ENCODE measurements around the gene KDM3B. TPM values are rescaled to one million over a fixed set of nuclear protein-coding genes. Genes with fewer than 3 reads are reported as not detected.

KDM3B gene
- total RNA-seq, 4 donors from 2014 or later = 64.8 to 89.4 (median 75.6) TPM

DNA sequence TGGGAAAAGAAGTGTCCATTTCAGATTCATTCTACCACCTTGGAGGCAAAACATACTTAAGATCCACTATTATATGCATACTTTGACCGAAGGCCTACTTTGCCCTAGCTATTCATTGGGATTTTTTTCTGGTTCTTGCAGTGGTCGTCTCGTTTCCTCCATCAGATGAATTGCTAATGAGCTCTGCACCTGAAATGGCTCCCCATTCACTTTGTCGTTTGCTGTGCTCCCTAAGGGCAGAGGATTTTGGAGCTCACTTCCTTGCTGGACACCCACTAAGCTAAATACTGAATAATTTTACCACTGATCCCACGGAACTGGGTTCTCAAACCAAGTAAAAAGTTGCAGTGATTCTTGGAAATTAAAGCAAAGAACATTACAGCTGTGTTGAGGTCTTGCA is 1.9 kb downstream of the KDM3B start:
- TF ChIP-seq, protein P1, sequence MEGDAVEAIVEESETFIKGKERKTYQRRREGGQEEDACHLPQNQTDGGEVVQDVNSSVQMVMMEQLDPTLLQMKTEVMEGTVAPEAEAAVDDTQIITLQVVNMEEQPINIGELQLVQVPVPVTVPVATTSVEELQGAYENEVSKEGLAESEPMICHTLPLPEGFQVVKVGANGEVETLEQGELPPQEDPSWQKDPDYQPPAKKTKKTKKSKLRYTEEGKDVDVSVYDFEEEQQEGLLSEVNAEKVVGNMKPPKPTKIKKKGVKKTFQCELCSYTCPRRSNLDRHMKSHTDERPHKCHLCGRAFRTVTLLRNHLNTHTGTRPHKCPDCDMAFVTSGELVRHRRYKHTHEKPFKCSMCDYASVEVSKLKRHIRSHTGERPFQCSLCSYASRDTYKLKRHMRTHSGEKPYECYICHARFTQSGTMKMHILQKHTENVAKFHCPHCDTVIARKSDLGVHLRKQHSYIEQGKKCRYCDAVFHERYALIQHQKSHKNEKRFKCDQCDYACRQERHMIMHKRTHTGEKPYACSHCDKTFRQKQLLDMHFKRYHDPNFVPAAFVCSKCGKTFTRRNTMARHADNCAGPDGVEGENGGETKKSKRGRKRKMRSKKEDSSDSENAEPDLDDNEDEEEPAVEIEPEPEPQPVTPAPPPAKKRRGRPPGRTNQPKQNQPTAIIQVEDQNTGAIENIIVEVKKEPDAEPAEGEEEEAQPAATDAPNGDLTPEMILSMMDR (IDR thresholded peaks at IDR 0.05) = no peak
- no peak for TF ChIP-seq POLR2A (IDR thresholded peaks at IDR 0.05)
- H3K4me1 ChIP-seq = peaks cover 21 to 25% of the 10 kb centered on the region in 2 donors
- intact Hi-C loops (cut with DNase I) = no loop called here
- H3K36me3 ChIP-seq = no peaks in the 10 kb centered on the region
- no peaks in the 10 kb centered on the region for H3K27me3 ChIP-seq
- H3K27ac ChIP-seq = peak overlapping the region in 1 of 3 donors; percentile 96
- peak overlapping the region in 1 of 3 donors; percentile 96 for H3K4me3 ChIP-seq (replicated peaks in 1 of 3)
- DNase-seq = no peak
- 20 to 28% methylated on average over 5 of the region's 5 CpGs for WGBS, 2 donors
- H3K9me3 ChIP-seq = no peaks in the 10 kb centered on the region

DNA sequence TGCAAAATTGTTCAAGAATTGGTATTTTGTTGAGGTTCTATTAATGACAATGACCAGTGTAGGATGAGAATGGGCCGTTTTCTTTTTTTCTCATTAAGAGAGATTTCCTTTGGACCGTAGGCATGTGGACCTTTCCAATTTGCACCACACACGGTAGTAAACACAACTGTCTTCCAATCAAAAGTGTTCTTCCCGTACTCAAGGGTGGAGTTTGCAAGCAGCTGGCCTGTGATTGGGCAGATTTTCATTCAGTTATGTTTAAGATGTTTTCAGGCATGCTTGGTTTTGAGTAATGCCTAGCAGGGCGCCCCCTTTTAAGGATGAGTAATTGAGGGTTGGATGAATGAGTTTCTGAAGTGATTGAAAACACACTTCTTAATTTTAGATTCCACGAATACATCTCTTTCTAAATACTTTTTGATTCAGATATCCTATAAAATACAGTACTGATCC is 2.5 kb downstream of the KDM3B start:
- Histone ChIP-seq H3K27ac (no peak overlapping the region), H3K27me3 (no peaks in the 10 kb centered on the region), H3K4me3 (replicated peaks in 1 of 3) (no peak overlapping the region), H3K36me3 (no peaks in the 10 kb centered on the region), H3K9me3 (no peaks in the 10 kb centered on the region), H3K4me1 (peaks cover 21 to 25% of the 10 kb centered on the region in 2 donors)
- intact Hi-C loops (cut with DNase I) = no loop called here
- peak; percentile 35 to 48 for DNase-seq
- WGBS, 2 donors = 19 to 23% methylated on average over 6 of the region's 6 CpGs
- TF ChIP-seq, protein P1 (IDR thresholded peaks at IDR 0.05) = no peak

DNA sequence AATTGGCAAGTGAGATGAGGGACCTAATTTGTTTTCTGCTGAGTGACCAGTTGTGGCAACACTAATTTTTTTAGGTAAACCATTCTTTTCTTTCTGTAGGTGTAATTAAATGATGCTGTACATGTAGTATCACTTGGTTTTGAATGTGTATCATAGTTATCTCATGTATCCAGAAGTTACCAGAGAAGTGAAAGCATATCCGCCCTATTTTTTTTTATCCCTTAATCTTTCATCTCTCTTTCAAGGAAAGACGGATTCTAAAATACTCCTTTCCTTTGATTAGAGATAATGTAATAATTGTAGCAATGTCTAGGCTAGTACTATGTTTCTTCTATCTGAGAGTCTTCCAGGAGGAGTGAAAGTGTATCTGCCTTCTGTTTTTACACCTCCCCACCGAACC is 7.1 kb downstream of the KDM3B start:
- Histone ChIP-seq H3K9me3 (no peaks in the 10 kb centered on the region), H3K36me3 (no peaks in the 10 kb centered on the region), H3K27ac (no peak overlapping the region), H3K4me3 (replicated peaks in 1 of 3) (no peak overlapping the region), H3K4me1 (peaks cover 11 to 17% of the 10 kb centered on the region in 2 donors), H3K27me3 (no peaks in the 10 kb centered on the region)
- WGBS, 2 donors = 84 to 86% methylated on average over 3 of the region's 3 CpGs
- DNase-seq = no peak
- no peak for TF ChIP-seq POLR2A (IDR thresholded peaks at IDR 0.05)
- TF ChIP-seq, protein P1 (IDR thresholded peaks at IDR 0.05) = no peak
- intact Hi-C loops (cut with DNase I) = no loop called here

DNA sequence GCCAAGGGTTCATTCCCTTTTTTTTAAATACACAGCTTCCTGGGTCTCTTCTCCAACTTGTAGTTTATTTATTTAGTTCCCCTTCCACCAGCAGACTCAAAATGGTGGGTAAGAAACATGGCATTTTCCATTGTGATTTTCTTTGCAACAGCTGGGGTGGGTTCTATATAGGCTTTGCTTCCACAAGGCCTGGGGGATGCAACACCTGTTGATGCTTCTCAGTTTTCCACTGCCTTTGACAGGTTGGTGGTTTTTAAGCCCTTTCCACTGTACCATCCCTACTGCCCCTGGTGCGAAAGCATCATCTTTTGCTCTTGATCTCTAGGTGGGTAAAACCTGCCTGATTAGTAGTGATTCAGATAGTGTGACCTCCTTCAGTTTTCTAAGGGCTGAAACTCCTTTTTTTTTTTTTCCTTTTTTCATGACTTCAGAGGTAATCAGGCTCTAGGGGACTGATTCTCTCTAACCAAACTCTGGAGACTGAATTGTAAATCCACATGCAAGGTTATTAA is 8.5 kb downstream of the KDM3B start:
- H3K4me3 ChIP-seq (replicated peaks in 1 of 3) = no peak overlapping the region
- DNase-seq = no peak
- H3K4me1 ChIP-seq = peaks cover 0 to 3% of the 10 kb centered on the region in 2 donors
- intact Hi-C loops (cut with DNase I) = no loop called here
- H3K27ac ChIP-seq = no peak overlapping the region
- 100% methylated on average over 1 of the region's 1 CpG for WGBS, 2 donors
- no peak for TF ChIP-seq POLR2A (IDR thresholded peaks at IDR 0.05)
- TF ChIP-seq, protein P1 (IDR thresholded peaks at IDR 0.05) = no peak
- H3K9me3 ChIP-seq = no peaks in the 10 kb centered on the region
- no peaks in the 10 kb centered on the region for H3K27me3 ChIP-seq
- no peaks in the 10 kb centered on the region for H3K36me3 ChIP-seq

DNA sequence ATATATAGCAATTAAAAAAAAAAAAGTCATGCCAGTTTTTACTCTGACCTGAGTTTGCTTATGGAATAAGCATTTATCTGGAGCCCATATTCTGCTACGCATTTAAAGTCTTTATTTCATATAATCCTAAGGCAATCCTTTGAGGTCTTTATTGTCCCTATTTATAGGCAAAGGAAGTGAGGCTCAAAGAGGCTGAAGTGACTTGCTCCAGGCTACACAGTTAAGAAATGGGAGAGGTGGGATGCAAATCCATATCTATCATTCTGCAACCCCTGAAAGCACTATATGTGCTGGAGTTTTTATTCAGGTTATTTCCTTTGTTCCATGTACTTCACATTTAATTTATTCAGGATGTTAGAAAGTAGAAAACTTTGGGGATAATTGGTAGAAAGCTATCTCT is 12.1 kb downstream of the KDM3B start:
- intact Hi-C loops (cut with DNase I) = no loop called here
- H3K27ac ChIP-seq = no peak overlapping the region
- TF ChIP-seq, protein P1 (IDR thresholded peaks at IDR 0.05) = no peak
- no peak for TF ChIP-seq POLR2A (IDR thresholded peaks at IDR 0.05)
- H3K4me1 ChIP-seq = peaks cover 13 to 16% of the 10 kb centered on the region in 2 donors
- H3K9me3 ChIP-seq = no peaks in the 10 kb centered on the region
- 92 to 100% methylated on average over 1 of the region's 1 CpG for WGBS, 2 donors
- no peaks in the 10 kb centered on the region for H3K27me3 ChIP-seq
- no peak overlapping the region for H3K4me3 ChIP-seq (replicated peaks in 1 of 3)
- no peaks in the 10 kb centered on the region for H3K36me3 ChIP-seq
- no peak for DNase-seq

Data from thyroid gland (tissue), 4 donors.